H9 (cell line): ENCODE results near the gene CAMK2B. TPM values are rescaled to one million over a fixed set of nuclear protein-coding genes. Genes with fewer than 3 reads are reported as not detected.

Experiments used
- DNase-seq: peaks from one replicate; pipeline ENCODE4 v3.0.0-alpha.2; 2017
- H2AFZ ChIP-seq: one replicate; pipeline ENCODE4 v1.6.1; 2013; ENCODE audit warnings: mild to moderate bottlenecking, low read length, control low read depth, moderate library complexity
- H2AK5ac ChIP-seq: 2 replicates; pipeline ENCODE4 v1.6.1; 2013; ENCODE audit warnings: low read length, control low read depth, mixed read lengths; ENCODE audit not compliant: insufficient read length
- H2BK120ac ChIP-seq: one replicate; pipeline ENCODE4 v1.6.1; 2013; ENCODE audit warnings: low read depth, mild to moderate bottlenecking, low read length, control low read depth, inconsistent platforms; ENCODE audit not compliant: poor library complexity, severe bottlenecking
- H2BK12ac ChIP-seq: 2 replicates; pipeline ENCODE4 v1.6.1; 2013; ENCODE audit warnings: low read length, control low read depth, mixed read lengths, low read depth; ENCODE audit not compliant: insufficient read length
- H2BK15ac ChIP-seq: 2 replicates; pipeline ENCODE4 v1.6.1; 2013; ENCODE audit warnings: low read depth, low read length, control low read depth
- H2BK20ac ChIP-seq: one replicate; pipeline ENCODE4 v1.6.1; 2013; ENCODE audit warnings: low read depth, mild to moderate bottlenecking, low read length, control low read depth, inconsistent platforms; ENCODE audit not compliant: poor library complexity, severe bottlenecking
- H2BK5ac ChIP-seq: 2 replicates; pipeline ENCODE4 v1.6.1; 2013; ENCODE audit warnings: low read length, control low read depth, mixed read lengths; ENCODE audit not compliant: insufficient read length
- H3K14ac ChIP-seq: 2 replicates; pipeline ENCODE4 v1.6.1; 2013; ENCODE audit warnings: low read length, control low read depth; ENCODE audit not compliant: insufficient read depth
- H3K18ac ChIP-seq: 2 replicates; pipeline ENCODE4 v1.6.1; 2013; ENCODE audit warnings: low read depth, mild to moderate bottlenecking, mixed read lengths, low read length, control low read depth; ENCODE audit not compliant: insufficient read length
- H3K23ac ChIP-seq: 2 replicates; pipeline ENCODE4 v1.6.1; 2013; ENCODE audit warnings: low read length, control low read depth, mixed read lengths, low read depth; ENCODE audit not compliant: insufficient read length
- H3K23me2 ChIP-seq: 2 replicates; pipeline ENCODE4 v1.6.1; 2013; ENCODE audit warnings: low read depth, mild to moderate bottlenecking, mixed read lengths, low read length, control low read depth; ENCODE audit not compliant: insufficient read length, poor library complexity, severe bottlenecking
- H3K27ac ChIP-seq: 2 replicates; pipeline ENCODE4 v1.5.1; 2013; ENCODE audit warnings: low read length, control low read depth, mixed read lengths, low read depth; ENCODE audit not compliant: insufficient read length
- H3K27me3 ChIP-seq: 2 replicates; pipeline ENCODE4 v1.6.1; 2013; ENCODE audit warnings: low read length, control low read depth, inconsistent platforms; ENCODE audit not compliant: insufficient read depth
- H3K4ac ChIP-seq: 2 replicates; pipeline ENCODE4 v1.6.1; 2013; ENCODE audit warnings: low read depth, mild to moderate bottlenecking, control low read depth, inconsistent platforms, low read length, moderate library complexity
- H3K4me1 ChIP-seq: 2 replicates; pipeline ENCODE4 v1.6.1; 2013; ENCODE audit warnings: low read length, control low read depth, inconsistent platforms; ENCODE audit not compliant: insufficient read depth
- H3K4me2 ChIP-seq: 2 replicates; pipeline ENCODE4 v1.6.1; 2013; ENCODE audit warnings: low read length, control low read depth, mixed read lengths; ENCODE audit not compliant: insufficient read length, insufficient read depth
- H3K56ac ChIP-seq: 2 replicates; pipeline ENCODE4 v1.6.1; 2013; ENCODE audit warnings: low read depth, mild to moderate bottlenecking, mixed read lengths, low read length, control low read depth; ENCODE audit not compliant: insufficient read length
- H3K79me1 ChIP-seq: 2 replicates; pipeline ENCODE4 v1.6.1; 2013; ENCODE audit warnings: low read depth, mild to moderate bottlenecking, moderate library complexity, low read length, control low read depth, inconsistent platforms; ENCODE audit not compliant: insufficient read depth, poor library complexity, severe bottlenecking
- H3K79me2 ChIP-seq: 2 replicates; pipeline ENCODE4 v1.6.1; 2013; ENCODE audit warnings: low read length, control low read depth, inconsistent platforms; ENCODE audit not compliant: insufficient read depth
- H3K9ac ChIP-seq: 2 replicates; pipeline ENCODE4 v1.6.1; 2013; ENCODE audit warnings: low read length, control low read depth, mixed read lengths; ENCODE audit not compliant: insufficient read length; ENCODE audit errors: extremely low read depth
- H3K9me3 ChIP-seq: one replicate; pipeline ENCODE4 v1.6.1; 2013; ENCODE audit warnings: low read depth, low read length, inconsistent platforms; ENCODE audit not compliant: control insufficient read depth
- H3T11ph ChIP-seq: one replicate; pipeline ENCODE4 v1.6.1; 2013; ENCODE audit warnings: mild to moderate bottlenecking, low read length, control low read depth, inconsistent platforms
- H4K20me1 ChIP-seq: one replicate; pipeline ENCODE4 v1.6.1; 2013; ENCODE audit not compliant: control insufficient read depth, insufficient read length, insufficient read depth
- H4K5ac ChIP-seq: 2 replicates; pipeline ENCODE4 v1.6.1; 2013; ENCODE audit warnings: low read depth, mild to moderate bottlenecking, mixed read lengths, low read length, control low read depth; ENCODE audit not compliant: insufficient read length
- H4K8ac ChIP-seq: replicated peaks from 2 replicates; pipeline ENCODE4 v1.6.1; 2013; ENCODE audit warnings: low read length, control low read depth, mixed read lengths, low read depth; ENCODE audit not compliant: insufficient read length
- H4K91ac ChIP-seq: 2 replicates; pipeline ENCODE4 v1.6.1; 2013; ENCODE audit warnings: low read depth, mild to moderate bottlenecking, moderate library complexity, mixed read lengths, low read length, control low read depth; ENCODE audit not compliant: insufficient read length
- H3K27ac Mint-ChIP-seq, 3 experiments: 2 replicates in 2 of 3; 3 replicates in 1 of 3; pipeline ENCODE4 v1.8.0; 2020 to 2021; ENCODE audit warnings: mixed read lengths in 3 of 3, mild to moderate bottlenecking in 1 of 3, moderate library complexity in 1 of 3
- H3K27me3 Mint-ChIP-seq: 2 replicates; pipeline ENCODE4 v1.8.0; 2021; ENCODE audit warnings: low read depth, mild to moderate bottlenecking, moderate library complexity, mixed read lengths
- H3K36me3 Mint-ChIP-seq, 3 experiments: 2 replicates in 2 of 3; 3 replicates in 1 of 3; pipeline ENCODE4 v1.8.0; 2020 to 2021; ENCODE audit warnings: low read depth in 3 of 3, mixed read lengths in 3 of 3; ENCODE audit not compliant: insufficient read depth in 1 of 3
- H3K4me1 Mint-ChIP-seq, 2 experiments: 2 replicates each; pipeline ENCODE4 v1.8.0; 2020; ENCODE audit warnings: mixed read lengths in 2 of 2
- H3K4me3 Mint-ChIP-seq, 2 experiments: 2 replicates in 1 of 2; 3 replicates in 1 of 2; pipeline ENCODE4 v1.8.0; 2020 to 2021; ENCODE audit warnings: mild to moderate bottlenecking in 2 of 2, mixed read lengths in 2 of 2, moderate library complexity in 1 of 2
- H3K9me3 Mint-ChIP-seq, 2 experiments: 2 replicates in 1 of 2; 3 replicates in 1 of 2; pipeline ENCODE4 v1.8.0; 2020; ENCODE audit warnings: mild to moderate bottlenecking in 2 of 2, mixed read lengths in 2 of 2, moderate library complexity in 1 of 2
- CTCF ChIP-seq: fragments of 200-600 bp; sonication (generic); conservative IDR thresholded peaks from 3 replicates; pipeline ENCODE4 v1.8.0; 2021; ENCODE audit warnings: antibody characterized with exemption, mild to moderate bottlenecking
- WGBS: extraction: QIAGEN DNeasy Blood & Tissue Kit; methylation state at CpG from one replicate; pipeline ENCODE4 v1.1.7; 2013; ENCODE audit warnings: missing lambda C conversion rate, low lambda C conversion rate, mixed read lengths; ENCODE audit not compliant: insufficient read length; ENCODE audit errors: extremely low coverage; 5-methylcytosine and 5-hydroxymethylcytosine counted together
- total RNA-seq: library from RNA; stranded (reverse); gene quantifications from 2 replicates; pipeline ENCODE4 v1.2.1, GENCODE V29; 2021

The CAMK2B gene
- total RNA-seq, 1 experiment from 2014 or later, result 0.17 TPM

DNA sequence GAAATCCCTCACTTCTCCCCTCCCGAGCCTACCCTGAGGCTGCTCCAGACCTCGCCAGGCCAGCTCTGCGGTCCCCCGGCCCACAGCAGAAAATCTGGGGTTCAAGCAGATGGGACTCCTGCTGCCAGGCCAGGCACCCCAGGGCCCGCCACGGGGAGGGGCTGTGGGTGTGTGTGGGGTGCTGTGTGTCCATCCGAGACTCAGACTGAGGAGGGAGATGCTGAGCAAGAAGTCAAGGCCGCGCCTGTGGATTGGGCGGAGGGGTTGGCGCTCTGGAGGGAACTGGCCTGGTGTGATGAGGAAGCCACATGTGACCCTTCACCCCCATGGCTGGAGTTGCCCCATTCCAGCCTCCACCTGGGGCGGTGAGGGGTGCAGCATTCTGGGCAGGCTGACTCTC, 73.5 kb downstream of the CAMK2B start:
- no peak for TF ChIP-seq CTCF
- no peaks in the 10 kb centered on the region for H3K27me3 ChIP-seq
- no peak overlapping the region for H3T11ph ChIP-seq
- H3K79me2 ChIP-seq, result no peaks in the 10 kb centered on the region
- Mint-ChIP-seq H3K27me3 (no peaks in the 10 kb centered on the region; the same call in none of the 2 replicates), H3K4me3 (no peak overlapping the region), H3K36me3 (no peaks in the 10 kb centered on the region), H3K4me1 (no peaks in the 10 kb centered on the region), H3K27ac (no peak overlapping the region), H3K9me3 (peaks cover 4 to 8% of the 10 kb centered on the region in 2 experiments; a peak in 4 of 5 replicates)
- no peak overlapping the region for H3K9ac ChIP-seq
- WGBS, result no CpG with 5 or more reads among the region's 12 CpGs
- no peak overlapping the region for H4K91ac ChIP-seq
- no peak overlapping the region for H2BK120ac ChIP-seq
- H3K9me3 ChIP-seq, result no peaks in the 10 kb centered on the region
- no peak overlapping the region for H3K14ac ChIP-seq
- H2AFZ ChIP-seq, result no peak overlapping the region
- no peaks in the 10 kb centered on the region for H3K23me2 ChIP-seq
- H3K4me1 ChIP-seq, result no peaks in the 10 kb centered on the region
- no peak overlapping the region for H4K8ac ChIP-seq
- H3K23ac ChIP-seq, result no peak overlapping the region
- H3K27ac ChIP-seq, result no peak overlapping the region
- H2BK5ac ChIP-seq, result no peak overlapping the region
- H3K79me1 ChIP-seq, result no peaks in the 10 kb centered on the region
- H2BK15ac ChIP-seq, result no peak overlapping the region
- H4K20me1 ChIP-seq, result no peaks in the 10 kb centered on the region
- no peak overlapping the region for H3K4me2 ChIP-seq
- DNase-seq, result no peak
- H2BK12ac ChIP-seq, result no peak overlapping the region
- no peak overlapping the region for H2AK5ac ChIP-seq
- no peak overlapping the region for H4K5ac ChIP-seq
- no peak overlapping the region for H3K4ac ChIP-seq
- no peak overlapping the region for H3K56ac ChIP-seq
- H3K18ac ChIP-seq, result no peak overlapping the region
- H2BK20ac ChIP-seq, result no peak overlapping the region
